Measurements from ENCODE around the gene LRRC72.
"Not testable (repeated sequence)": the region's sequence is repeated elsewhere in the genome, so short reads cannot be mapped to it uniquely, and the experiment has no call there.

The LRRC72 gene

DNA sequence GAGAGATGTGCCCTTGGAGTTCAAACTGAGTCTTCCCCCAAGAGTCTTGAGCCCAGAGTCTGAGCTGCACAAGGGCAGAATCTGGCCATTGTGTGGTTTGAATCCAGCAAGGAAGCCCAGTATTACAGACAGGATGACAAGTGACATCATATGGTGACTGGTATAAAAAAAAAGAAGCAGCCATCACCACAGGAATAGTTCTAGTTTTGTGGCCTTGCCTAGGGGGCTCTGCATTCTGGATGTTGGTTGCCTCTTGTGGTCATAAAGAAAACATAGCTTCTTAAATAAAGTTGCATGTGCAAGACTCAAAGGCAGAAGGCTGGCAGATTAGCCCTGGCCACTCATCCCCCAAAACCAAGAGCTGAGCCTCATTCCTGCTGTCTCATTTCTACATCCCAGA, 16.8 kb upstream of the LRRC72 start:
- no peak for DNase-seq (ENCODE audit: low read depth in 2 of 2)
- no peak overlapping the region for H3K4me3 ChIP-seq (replicated peaks in 1 of 2; ENCODE audit: low read depth in 2 of 2, low read length in 2 of 2)
- TF ChIP-seq, protein P1, sequence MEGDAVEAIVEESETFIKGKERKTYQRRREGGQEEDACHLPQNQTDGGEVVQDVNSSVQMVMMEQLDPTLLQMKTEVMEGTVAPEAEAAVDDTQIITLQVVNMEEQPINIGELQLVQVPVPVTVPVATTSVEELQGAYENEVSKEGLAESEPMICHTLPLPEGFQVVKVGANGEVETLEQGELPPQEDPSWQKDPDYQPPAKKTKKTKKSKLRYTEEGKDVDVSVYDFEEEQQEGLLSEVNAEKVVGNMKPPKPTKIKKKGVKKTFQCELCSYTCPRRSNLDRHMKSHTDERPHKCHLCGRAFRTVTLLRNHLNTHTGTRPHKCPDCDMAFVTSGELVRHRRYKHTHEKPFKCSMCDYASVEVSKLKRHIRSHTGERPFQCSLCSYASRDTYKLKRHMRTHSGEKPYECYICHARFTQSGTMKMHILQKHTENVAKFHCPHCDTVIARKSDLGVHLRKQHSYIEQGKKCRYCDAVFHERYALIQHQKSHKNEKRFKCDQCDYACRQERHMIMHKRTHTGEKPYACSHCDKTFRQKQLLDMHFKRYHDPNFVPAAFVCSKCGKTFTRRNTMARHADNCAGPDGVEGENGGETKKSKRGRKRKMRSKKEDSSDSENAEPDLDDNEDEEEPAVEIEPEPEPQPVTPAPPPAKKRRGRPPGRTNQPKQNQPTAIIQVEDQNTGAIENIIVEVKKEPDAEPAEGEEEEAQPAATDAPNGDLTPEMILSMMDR (IDR thresholded peaks at IDR 0.05; ENCODE audit: low read depth, low read length) = no peak

DNA sequence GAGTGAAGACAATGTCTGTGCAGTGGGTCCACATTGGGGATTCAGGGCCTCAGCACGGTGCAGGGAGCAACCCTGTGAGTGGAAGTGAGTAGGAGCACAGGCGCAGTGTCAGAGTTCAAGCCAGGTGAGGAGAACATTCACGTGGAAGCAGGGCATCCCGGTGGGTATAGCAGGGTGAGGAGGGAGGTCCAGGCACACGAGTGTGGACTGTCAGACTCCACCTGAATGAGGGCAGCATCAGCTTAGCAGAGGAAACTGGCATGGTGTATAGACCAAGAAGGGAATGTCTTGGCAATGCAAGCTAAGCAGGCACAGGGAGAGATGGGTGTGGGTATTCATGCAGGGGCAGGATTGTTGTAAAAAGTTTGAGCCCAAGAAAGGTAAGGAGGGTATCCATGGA, 15.3 kb upstream of the LRRC72 start:
- no peak for DNase-seq (ENCODE audit: low read depth in 2 of 2)

DNA sequence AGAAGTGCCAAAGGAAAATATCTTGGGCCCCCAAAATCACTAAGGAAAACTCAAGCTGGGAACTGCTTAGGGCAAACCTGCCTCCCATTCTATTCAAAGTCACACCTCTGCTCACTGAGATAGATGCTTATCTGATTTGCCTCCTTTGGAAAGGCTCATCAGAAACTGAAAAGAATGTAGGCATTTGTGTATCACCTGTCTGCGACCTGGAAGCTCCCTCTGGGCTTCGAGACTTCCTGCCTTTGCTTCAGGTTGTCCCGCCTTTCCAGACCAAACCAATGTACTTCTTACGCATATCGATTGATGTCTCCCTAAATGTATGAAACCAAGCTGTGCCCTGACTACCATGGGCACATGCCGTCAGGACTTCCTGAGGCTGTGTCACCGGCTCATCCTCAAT, 14.5 kb upstream of the LRRC72 start:
- no peak overlapping the region for H3K4me3 ChIP-seq (replicated peaks in 1 of 2; ENCODE audit: low read depth in 2 of 2, low read length in 2 of 2)
- no peak for DNase-seq (ENCODE audit: low read depth in 2 of 2)
- TF ChIP-seq, protein P1 (IDR thresholded peaks at IDR 0.05; ENCODE audit: low read depth, low read length) = no peak

More for the DNA sequence above, 15.3 kb upstream of the LRRC72 start:
- TF ChIP-seq, protein P1 (IDR thresholded peaks at IDR 0.05; ENCODE audit: low read depth, low read length) = no peak
- no peak overlapping the region for H3K4me3 ChIP-seq (replicated peaks in 1 of 2; ENCODE audit: low read depth in 2 of 2, low read length in 2 of 2)

DNA sequence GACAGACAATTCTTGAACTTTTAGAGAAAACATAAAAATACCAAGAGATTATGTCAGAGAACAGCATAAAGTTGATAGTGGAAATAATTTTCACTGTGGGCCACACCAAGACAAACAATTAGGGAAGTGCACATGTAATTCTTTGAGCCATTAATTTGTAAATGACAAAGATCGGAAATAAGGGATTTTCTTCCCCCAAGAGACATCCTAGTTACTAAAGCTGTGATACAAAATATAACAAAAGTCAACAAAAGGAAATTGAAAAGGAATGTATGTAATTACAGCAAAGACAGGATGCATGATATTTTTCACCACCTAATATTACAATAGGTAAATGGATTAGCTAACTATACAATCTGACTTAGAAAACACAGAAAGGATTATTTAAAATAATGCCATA, 12.4 kb upstream of the LRRC72 start:
- DNase-seq (ENCODE audit: low read depth in 2 of 2) = no peak
- H3K4me3 ChIP-seq (replicated peaks in 1 of 2; ENCODE audit: low read depth in 2 of 2, low read length in 2 of 2) = no peak overlapping the region
- TF ChIP-seq, protein P1 (IDR thresholded peaks at IDR 0.05; ENCODE audit: low read depth, low read length) = no peak

DNA sequence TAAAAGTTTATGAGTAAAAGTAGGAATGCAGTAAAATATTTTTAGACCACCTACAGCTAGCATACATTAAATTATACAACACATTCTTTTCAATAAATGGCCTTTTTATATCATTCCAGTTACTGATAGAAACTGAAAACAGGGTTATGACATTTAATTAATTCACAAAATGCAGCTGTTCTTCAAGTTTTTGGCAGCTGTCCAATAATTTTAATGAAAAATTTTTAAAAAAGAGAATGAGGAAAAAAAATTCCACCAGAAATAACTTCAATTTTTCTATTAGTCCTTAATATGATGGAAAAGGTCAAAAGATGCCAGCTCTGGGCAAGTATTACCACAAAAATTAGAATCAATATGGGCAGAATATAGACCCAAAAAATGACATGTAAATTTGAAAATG, 11.9 kb upstream of the LRRC72 start:
- H3K4me3 ChIP-seq (replicated peaks in 1 of 2; ENCODE audit: low read depth in 2 of 2, low read length in 2 of 2) = no peak overlapping the region
- DNase-seq (ENCODE audit: low read depth in 2 of 2) = no peak
- TF ChIP-seq, protein P1 (IDR thresholded peaks at IDR 0.05; ENCODE audit: low read depth, low read length) = no peak

DNA sequence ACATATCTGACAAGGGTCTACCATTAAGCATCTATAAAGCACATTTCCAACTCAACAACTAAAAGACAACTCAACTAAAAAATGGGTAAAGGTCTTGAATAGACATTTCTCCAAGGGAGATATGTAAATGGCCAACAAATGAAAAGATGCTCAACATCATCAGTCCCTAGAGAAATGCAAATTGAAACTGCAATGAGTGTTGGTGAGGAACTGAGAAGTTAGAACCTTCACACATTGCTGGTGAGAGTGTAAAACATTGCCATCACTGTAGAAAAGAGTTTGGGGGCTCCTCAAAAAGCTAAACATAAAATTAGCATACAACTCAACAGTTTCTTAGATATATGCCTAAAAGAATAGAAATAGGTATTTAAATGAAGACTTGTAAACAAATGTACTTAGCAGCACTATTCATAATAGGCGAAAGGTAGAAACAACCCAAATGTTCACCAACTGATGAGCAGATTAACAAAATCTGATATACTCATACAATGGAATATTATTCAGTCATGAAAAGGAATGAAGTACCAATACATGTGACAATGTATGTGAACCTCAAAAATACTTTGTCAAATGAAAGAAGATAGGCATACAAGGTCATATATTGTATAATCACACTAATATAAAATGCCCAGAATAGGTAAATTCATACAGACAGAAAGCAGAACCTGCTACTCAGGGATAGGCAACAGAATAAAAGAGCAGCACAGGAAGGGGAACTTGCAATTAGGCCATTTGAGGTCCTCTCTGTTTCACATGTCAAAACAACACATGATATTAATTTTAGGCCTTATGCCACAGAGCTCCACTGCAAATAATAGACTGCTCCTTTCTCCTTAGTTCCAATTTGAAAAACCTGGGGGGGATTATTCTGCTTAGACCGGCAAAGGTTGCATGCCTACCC, 10.6 kb upstream of the LRRC72 start:
- TF ChIP-seq, protein P1 (IDR thresholded peaks at IDR 0.05; ENCODE audit: low read depth, low read length) = no peak
- no peak overlapping the region for H3K4me3 ChIP-seq (replicated peaks in 1 of 2; ENCODE audit: low read depth in 2 of 2, low read length in 2 of 2)
- DNase-seq (ENCODE audit: low read depth in 2 of 2) = no peak

DNA sequence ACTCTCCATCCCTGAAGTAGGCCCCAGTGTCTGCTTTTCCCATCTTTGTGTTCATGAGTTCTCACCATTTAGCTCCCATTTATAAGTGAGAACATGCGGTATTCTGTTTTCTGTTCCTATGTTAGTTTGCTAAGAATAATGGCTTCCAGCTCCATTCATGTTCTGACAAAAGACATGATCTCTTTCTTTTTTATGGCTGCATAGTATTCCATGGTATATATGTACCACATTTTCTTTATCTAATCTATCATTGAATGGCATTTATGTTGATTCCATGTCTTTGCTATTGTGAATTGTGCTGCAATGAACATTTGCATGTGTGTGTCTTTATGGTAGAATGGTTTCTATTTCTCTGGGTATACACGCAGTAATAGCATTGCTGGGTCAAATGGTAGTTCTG, 6.6 kb upstream of the LRRC72 start:
- not testable (repeated sequence) for H3K4me3 ChIP-seq (replicated peaks in 1 of 2; ENCODE audit: low read depth in 2 of 2, low read length in 2 of 2); DNase-seq (ENCODE audit: low read depth in 2 of 2)
